ENCODE measurements around the gene TFR2.

The TFR2 gene

DNA sequence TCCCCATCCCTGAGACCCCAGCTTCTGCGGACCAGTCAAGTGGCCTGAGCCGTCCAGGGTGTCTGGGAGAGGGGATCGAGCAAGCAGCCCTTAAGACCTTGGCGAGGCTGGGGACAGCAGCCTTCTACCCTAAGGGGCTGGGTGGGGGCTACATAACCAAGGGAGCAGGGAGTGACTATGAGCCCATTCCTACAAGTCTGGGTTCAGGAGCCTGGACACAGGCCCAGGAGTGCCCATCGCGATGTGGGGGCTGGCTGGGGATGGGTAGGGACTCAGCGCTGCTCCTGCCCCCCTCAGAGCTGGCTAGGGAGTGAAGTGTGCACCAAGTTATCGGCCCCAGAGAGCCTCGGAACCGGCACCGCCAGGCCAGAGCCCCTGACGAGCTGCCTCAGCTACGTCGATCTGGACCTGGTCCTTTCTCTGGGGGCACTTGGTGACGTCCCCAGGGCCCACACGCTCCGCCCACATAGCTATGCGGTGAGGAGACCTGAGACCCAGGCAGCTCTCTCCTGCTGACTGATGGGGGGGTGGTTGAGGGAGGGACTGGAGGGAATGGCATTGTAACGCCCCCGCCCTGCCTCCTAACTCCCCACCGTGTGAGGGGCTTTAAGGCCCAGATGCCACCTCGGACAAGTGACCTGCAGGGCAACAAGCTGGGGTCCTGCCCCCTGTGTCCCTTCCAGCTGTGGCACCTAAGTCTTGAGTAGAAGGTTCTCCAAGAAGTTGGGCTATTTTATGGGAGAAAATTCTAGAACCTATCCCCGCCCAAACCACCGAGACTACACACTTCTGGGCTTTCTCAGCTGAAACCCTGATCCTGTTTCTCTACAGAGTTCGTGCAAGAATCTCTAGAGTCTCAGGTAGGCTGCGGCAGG, 70.2 kb downstream of the TFR2 start:
- no peaks in the 10 kb centered on the region for H3K27me3 ChIP-seq (ENCODE audit: low read length)
- H3K4me2 ChIP-seq (ENCODE audit: low read depth, low read length, poor library complexity, severe bottlenecking) = no peak overlapping the region
- H3K9me3 ChIP-seq (ENCODE audit: insufficient read depth, low read length) = no peaks in the 10 kb centered on the region
- TF ChIP-seq CTCF (IDR thresholded peaks at IDR 0.05; ENCODE audit: insufficient read depth, low read length, poor library complexity, severe bottlenecking) (no peak), EZH2phosphoT487 (conservative IDR thresholded peaks at IDR 0.05; ENCODE audit: low read length) (no peak)
- H3K4me3 ChIP-seq (ENCODE audit: insufficient read depth, low read length, poor library complexity, severe bottlenecking) = no peak overlapping the region
- no peak overlapping the region for H3K9ac ChIP-seq (ENCODE audit: low read length)
- no peaks in the 10 kb centered on the region for H3F3A ChIP-seq (ENCODE audit: insufficient read depth)
- H4K20me1 ChIP-seq (ENCODE audit: low read depth, low read length) = no peaks in the 10 kb centered on the region
- H3K9me2 ChIP-seq (replicated peaks; ENCODE audit: insufficient read depth, low read length) = no peaks in the 10 kb centered on the region
- H3K79me2 ChIP-seq (ENCODE audit: insufficient read depth, low read length) = no peaks in the 10 kb centered on the region
- no peak overlapping the region for H2AFZ ChIP-seq (ENCODE audit: low read depth, low read length, severe bottlenecking)
- H3K36me3 ChIP-seq (ENCODE audit: low read length) = no peaks in the 10 kb centered on the region
- no peak overlapping the region for H3K27ac ChIP-seq (ENCODE audit: low read depth, low read length)

Measured in SU-DHL-6 (cell line).